Type B pancreatic cell (in vitro differentiated cells): Measurements from ENCODE around the gene CCNYL1. TPM values are rescaled to one million over a fixed set of nuclear protein-coding genes. Genes with fewer than 3 reads are reported as not detected.
"Not testable (repeated sequence)": the region's sequence is repeated elsewhere in the genome, so short reads cannot be mapped to it uniquely, and the experiment has no call there.

Experiments used
- DNase-seq: peaks from one replicate; pipeline ENCODE4 v3.0.0; 2021; ENCODE audit warnings: mixed read lengths; ENCODE audit not compliant: unreplicated experiment; ENCODE audit errors: extremely low spot score
- H3K27ac Mint-ChIP-seq: 2 replicates; pipeline ENCODE4 v1.8.0; 2021; ENCODE audit warnings: mild to moderate bottlenecking, mixed read lengths
- H3K27me3 Mint-ChIP-seq: 2 replicates; pipeline ENCODE4 v1.8.0; 2021; ENCODE audit warnings: mixed read lengths
- H3K36me3 Mint-ChIP-seq: 2 replicates; pipeline ENCODE4 v1.8.0; 2021; ENCODE audit warnings: mixed read lengths
- H3K4me1 Mint-ChIP-seq: one replicate; pipeline ENCODE4 v1.8.0; 2021; ENCODE audit warnings: mixed read lengths; ENCODE audit not compliant: unreplicated experiment
- H3K4me3 Mint-ChIP-seq: 2 replicates; pipeline ENCODE4 v1.8.0; 2021; ENCODE audit warnings: mild to moderate bottlenecking, mixed read lengths
- H3K9me3 Mint-ChIP-seq: 2 replicates; pipeline ENCODE4 v1.8.0; 2021; ENCODE audit warnings: mixed read lengths
- total RNA-seq: library from RNA; stranded (reverse); gene quantifications from 2 replicates; pipeline ENCODE4 v1.2.1, GENCODE V29; 2021; ENCODE audit warnings: low replicate concordance
- TF ChIP-seq, protein P1 (sequence below): fragments of 200-600 bp; sonication (generic); conservative IDR thresholded peaks from 2 replicates; pipeline ENCODE4 v1.5.0; 2021; ENCODE audit warnings: antibody characterized with exemption, mild to moderate bottlenecking

The CCNYL1 gene
- total RNA-seq, 1 donor from 2014 or later, result 20.8 TPM

DNA sequence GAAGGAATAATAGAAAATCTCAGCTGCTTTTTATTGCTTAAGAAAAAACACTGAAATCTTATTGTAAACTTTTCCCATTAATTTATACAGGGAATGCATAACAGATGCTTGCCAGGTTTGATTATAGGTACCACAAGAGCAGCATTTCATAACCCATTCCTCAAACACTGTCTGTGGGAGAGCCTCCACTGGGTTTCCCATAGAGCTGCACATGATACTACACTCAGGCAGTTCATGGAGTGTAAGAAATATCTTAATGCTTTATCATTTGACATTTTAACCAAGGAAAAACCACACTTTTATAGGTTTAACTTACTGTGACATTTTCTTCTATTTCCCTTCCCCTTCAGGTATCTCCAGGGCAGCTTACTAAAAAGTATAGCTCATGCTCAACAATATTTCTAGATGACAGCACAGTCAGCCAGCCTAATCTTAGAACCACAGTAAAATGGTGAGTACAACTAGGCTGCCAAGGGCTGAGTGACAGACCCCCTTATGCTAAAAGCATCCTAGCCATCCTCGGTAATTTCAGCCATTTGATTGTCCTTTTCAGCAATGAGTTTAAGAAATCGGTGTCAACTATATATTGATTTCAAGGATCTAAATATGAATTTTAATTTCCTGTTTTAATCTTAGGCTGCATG lies 22.3 kb downstream of the CCNYL1 start:
- TF ChIP-seq, protein P1, sequence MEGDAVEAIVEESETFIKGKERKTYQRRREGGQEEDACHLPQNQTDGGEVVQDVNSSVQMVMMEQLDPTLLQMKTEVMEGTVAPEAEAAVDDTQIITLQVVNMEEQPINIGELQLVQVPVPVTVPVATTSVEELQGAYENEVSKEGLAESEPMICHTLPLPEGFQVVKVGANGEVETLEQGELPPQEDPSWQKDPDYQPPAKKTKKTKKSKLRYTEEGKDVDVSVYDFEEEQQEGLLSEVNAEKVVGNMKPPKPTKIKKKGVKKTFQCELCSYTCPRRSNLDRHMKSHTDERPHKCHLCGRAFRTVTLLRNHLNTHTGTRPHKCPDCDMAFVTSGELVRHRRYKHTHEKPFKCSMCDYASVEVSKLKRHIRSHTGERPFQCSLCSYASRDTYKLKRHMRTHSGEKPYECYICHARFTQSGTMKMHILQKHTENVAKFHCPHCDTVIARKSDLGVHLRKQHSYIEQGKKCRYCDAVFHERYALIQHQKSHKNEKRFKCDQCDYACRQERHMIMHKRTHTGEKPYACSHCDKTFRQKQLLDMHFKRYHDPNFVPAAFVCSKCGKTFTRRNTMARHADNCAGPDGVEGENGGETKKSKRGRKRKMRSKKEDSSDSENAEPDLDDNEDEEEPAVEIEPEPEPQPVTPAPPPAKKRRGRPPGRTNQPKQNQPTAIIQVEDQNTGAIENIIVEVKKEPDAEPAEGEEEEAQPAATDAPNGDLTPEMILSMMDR, result no peak
- Mint-ChIP-seq H3K27ac (no peak overlapping the region), H3K27me3 (no peaks in the 10 kb centered on the region), H3K36me3 (peaks cover 13% of the 10 kb centered on the region), H3K4me1 (no peaks in the 10 kb centered on the region), H3K4me3 (no peak overlapping the region), H3K9me3 (no peaks in the 10 kb centered on the region)
- DNase-seq, result no peak

DNA sequence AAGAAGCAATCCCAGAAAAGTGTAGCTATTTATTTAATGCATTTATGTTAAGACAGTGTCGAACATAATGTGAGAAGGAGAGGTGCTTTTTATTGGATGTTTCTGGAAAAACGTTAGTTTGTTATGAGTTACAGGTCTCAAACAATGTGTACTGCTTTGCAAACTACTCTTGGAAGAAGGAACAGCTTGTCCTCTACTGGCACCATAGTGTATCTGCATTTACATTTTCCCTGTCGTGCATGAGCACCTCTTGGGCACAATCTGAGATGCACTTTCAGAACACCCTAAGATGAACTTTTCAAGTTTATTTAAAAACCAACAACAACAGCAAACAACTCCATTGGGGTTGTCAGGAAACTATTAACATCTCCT lies 22.8 kb downstream of the CCNYL1 start:
- Mint-ChIP-seq H3K9me3 (no peaks in the 10 kb centered on the region), H3K27ac (no peak overlapping the region), H3K4me3 (no peak overlapping the region), H3K36me3 (peaks cover 12% of the 10 kb centered on the region), H3K4me1 (no peaks in the 10 kb centered on the region), H3K27me3 (no peaks in the 10 kb centered on the region)
- TF ChIP-seq, protein P1, result peak; percentile 45
- DNase-seq, result no peak

DNA sequence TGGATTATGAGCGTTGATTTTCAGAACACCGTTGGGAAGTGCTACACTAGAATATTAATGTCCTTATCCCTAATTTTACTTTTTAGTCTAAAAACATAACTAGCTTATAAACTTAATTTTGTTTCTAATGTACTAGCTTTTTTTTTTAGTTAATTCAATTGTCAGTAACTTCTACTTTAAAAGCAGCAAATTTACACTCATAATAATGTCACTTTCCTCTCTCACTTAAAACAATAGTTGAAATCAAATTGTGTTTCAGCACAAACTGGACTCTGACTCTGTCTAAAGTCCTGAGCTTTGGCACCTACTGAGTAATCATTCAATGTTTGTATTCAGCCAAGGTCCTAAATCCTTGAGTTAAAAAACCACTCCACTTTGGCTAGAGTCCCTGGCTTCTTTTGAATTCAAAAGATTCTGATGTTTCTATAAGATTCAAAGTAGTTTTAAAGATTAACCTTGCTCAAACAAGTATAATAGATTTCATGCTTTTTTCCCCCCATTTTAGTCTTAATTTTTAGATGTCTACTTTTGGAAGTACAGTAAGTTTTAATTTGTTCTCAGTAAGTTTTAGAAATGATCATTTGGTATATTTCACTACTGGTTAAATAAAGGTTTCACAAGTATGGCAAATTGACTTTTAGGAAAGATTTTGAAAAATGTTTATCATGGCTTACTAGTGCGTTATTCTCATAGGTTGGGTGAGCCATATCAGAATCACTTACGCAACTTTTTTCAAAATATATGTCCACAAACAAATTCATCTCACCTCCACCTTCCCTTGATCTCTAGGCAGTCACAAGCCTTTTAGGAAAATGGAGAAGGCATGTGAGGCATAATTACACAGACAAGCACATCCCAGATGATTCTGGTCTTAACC lies 23.4 kb downstream of the CCNYL1 start:
- H3K36me3 Mint-ChIP-seq, result peaks cover 8% of the 10 kb centered on the region
- TF ChIP-seq, protein P1, result no peak
- H3K27me3 Mint-ChIP-seq, result no peaks in the 10 kb centered on the region
- H3K27ac Mint-ChIP-seq, result no peak overlapping the region
- H3K4me1 Mint-ChIP-seq, result no peaks in the 10 kb centered on the region
- H3K4me3 Mint-ChIP-seq, result no peak overlapping the region
- H3K9me3 Mint-ChIP-seq, result no peaks in the 10 kb centered on the region
- DNase-seq, result no peak

DNA sequence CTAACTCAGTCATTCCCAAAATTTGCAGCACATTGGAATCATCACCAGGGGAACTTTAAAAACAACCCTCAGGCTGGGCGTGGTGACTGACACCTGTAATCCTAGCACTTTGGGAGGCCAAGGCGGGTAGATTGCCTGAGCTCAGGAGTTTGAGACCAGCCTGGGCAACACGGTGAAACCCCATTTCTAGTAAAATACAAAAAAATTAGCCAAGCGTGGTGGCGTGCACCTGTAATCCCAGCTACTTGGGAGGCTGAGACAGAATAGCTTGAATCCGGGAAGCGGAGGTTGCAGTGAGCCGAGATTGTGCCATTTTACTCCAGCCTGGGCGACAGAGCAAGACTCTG lies 24.0 kb downstream of the CCNYL1 start:
- not testable (repeated sequence) for H3K4me1 Mint-ChIP-seq, H3K9me3 Mint-ChIP-seq, H3K27ac Mint-ChIP-seq, DNase-seq, H3K27me3 Mint-ChIP-seq, H3K4me3 Mint-ChIP-seq, H3K36me3 Mint-ChIP-seq

DNA sequence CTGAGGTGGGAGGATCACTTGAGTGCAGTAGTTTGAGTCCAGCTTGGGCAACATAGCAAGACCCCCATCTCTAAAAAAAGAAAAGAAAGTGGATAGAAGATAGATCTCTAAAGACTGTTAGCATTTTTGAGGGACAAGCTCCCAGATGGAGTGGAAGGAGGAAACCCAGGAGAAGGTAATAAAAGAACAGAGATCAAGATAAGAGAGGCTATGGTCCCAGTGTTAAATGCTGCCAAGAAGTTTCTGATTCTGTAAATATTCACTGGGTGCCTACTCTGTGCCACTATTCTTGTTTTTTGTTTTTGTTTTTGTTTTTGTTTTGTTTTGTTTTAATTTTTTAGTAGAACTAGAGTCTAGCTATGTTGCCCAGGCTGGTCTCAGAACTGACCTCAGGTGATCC lies 32.1 kb downstream of the CCNYL1 start:
- H3K36me3 Mint-ChIP-seq, result peaks cover 13% of the 10 kb centered on the region
- H3K4me1 Mint-ChIP-seq, result peaks cover 11% of the 10 kb centered on the region
- H3K27me3 Mint-ChIP-seq, result no peaks in the 10 kb centered on the region
- TF ChIP-seq, protein P1, result no peak
- H3K4me3 Mint-ChIP-seq, result no peak overlapping the region
- no peak overlapping the region for H3K27ac Mint-ChIP-seq
- DNase-seq, result no peak
- no peaks in the 10 kb centered on the region for H3K9me3 Mint-ChIP-seq

DNA sequence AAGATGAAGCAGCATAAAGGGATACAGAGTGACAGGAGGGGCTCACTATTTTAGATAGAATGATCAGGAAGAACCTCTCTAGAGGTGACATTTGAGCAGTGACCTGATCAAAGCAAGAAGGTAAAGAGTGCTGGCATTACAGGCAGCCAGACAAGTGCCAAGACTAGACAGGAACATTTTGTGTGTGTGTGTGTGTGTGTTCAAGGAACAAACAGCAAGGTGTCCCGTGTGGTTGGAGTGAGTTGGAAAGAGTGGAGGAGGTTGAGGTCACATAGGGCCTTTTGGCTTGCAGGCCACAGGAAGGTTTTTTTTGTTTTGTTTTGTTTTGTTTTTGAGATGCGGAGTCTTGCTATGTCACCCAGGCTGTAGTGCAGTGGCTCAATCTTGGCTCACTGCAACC lies 32.6 kb downstream of the CCNYL1 start:
- TF ChIP-seq, protein P1, result no peak
- peaks cover 11% of the 10 kb centered on the region for H3K4me1 Mint-ChIP-seq
- DNase-seq, result no peak
- H3K27me3 Mint-ChIP-seq, result no peaks in the 10 kb centered on the region
- peaks cover 13% of the 10 kb centered on the region for H3K36me3 Mint-ChIP-seq
- no peak overlapping the region for H3K4me3 Mint-ChIP-seq
- no peaks in the 10 kb centered on the region for H3K9me3 Mint-ChIP-seq
- no peak overlapping the region for H3K27ac Mint-ChIP-seq
